Neural cell (in vitro differentiated cells): ENCODE results near the gene PRKAB1.

Source experiments
- EP300 ChIP-seq: fragments of 450-650 bp; conservative IDR thresholded peaks from 2 replicates; pipeline ENCODE4 v1.6.1; 2014; ENCODE audit warnings: antibody characterized with exemption, mild to moderate bottlenecking, moderate library complexity; ENCODE audit not compliant: poor library complexity, severe bottlenecking
- EZH2 ChIP-seq: fragments of 200-600, 300-800 bp; shearing (Covaris generic), sonication (generic); IDR thresholded peaks from 2 replicates; pipeline ENCODE4 v1.6.1; 2014; ENCODE audit warnings: antibody characterized with exemption, low read length, borderline replicate concordance, mild to moderate bottlenecking; ENCODE audit not compliant: insufficient read depth, poor library complexity, severe bottlenecking
- TF ChIP-seq, protein P1 (sequence below): fragments of 450-650 bp; IDR thresholded peaks from 2 replicates; pipeline ENCODE4 v1.5.1; 2014; ENCODE audit warnings: antibody characterized with exemption, mild to moderate bottlenecking, moderate library complexity; ENCODE audit not compliant: poor library complexity, severe bottlenecking
- TF ChIP-seq, protein P2 (sequence below): IDR thresholded peaks from 2 replicates; pipeline ENCODE4 v1.6.1; 2012; ENCODE audit warnings: borderline replicate concordance

DNA sequence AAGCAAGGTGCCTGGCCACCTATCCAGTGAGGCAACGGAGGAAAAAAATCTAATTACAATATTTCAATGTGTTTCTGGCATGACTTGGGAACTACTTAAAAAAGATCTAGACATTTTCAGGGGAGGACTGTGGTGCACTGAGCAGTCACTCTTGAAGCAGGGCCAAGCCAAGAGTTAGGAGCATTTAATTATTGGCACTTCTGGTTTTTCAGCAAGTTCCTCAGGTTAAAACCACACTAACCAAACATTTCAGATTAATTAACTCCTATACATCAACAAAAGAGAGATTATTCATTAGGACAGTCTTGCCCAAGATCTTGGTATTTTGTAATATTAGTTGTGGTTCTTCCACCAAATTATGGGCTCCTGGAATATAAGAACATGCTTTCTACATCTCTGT lies 25.6 kb downstream of the PRKAB1 start:
- TF ChIP-seq, protein P1, sequence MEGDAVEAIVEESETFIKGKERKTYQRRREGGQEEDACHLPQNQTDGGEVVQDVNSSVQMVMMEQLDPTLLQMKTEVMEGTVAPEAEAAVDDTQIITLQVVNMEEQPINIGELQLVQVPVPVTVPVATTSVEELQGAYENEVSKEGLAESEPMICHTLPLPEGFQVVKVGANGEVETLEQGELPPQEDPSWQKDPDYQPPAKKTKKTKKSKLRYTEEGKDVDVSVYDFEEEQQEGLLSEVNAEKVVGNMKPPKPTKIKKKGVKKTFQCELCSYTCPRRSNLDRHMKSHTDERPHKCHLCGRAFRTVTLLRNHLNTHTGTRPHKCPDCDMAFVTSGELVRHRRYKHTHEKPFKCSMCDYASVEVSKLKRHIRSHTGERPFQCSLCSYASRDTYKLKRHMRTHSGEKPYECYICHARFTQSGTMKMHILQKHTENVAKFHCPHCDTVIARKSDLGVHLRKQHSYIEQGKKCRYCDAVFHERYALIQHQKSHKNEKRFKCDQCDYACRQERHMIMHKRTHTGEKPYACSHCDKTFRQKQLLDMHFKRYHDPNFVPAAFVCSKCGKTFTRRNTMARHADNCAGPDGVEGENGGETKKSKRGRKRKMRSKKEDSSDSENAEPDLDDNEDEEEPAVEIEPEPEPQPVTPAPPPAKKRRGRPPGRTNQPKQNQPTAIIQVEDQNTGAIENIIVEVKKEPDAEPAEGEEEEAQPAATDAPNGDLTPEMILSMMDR = no peak
- TF ChIP-seq EP300 = no peak
- TF ChIP-seq EZH2 = no peak
- TF ChIP-seq, protein P2, sequence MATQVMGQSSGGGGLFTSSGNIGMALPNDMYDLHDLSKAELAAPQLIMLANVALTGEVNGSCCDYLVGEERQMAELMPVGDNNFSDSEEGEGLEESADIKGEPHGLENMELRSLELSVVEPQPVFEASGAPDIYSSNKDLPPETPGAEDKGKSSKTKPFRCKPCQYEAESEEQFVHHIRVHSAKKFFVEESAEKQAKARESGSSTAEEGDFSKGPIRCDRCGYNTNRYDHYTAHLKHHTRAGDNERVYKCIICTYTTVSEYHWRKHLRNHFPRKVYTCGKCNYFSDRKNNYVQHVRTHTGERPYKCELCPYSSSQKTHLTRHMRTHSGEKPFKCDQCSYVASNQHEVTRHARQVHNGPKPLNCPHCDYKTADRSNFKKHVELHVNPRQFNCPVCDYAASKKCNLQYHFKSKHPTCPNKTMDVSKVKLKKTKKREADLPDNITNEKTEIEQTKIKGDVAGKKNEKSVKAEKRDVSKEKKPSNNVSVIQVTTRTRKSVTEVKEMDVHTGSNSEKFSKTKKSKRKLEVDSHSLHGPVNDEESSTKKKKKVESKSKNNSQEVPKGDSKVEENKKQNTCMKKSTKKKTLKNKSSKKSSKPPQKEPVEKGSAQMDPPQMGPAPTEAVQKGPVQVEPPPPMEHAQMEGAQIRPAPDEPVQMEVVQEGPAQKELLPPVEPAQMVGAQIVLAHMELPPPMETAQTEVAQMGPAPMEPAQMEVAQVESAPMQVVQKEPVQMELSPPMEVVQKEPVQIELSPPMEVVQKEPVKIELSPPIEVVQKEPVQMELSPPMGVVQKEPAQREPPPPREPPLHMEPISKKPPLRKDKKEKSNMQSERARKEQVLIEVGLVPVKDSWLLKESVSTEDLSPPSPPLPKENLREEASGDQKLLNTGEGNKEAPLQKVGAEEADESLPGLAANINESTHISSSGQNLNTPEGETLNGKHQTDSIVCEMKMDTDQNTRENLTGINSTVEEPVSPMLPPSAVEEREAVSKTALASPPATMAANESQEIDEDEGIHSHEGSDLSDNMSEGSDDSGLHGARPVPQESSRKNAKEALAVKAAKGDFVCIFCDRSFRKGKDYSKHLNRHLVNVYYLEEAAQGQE = no peak
